Activated naive CD4-positive, alpha-beta T cell treated with anti-CD3 and anti-CD28 coated beads, Interleukin-2, amount 10 ng/mL, durations not matched to agents 7 days and 5 days (primary cell): ENCODE measurements around the gene SIN3B.
"Not testable (repeated sequence)": the region's sequence is repeated elsewhere in the genome, so short reads cannot be mapped to it uniquely, and the experiment has no call there.

ENCODE experiments used
- CTCF ChIA-PET: fragments of 350-600 bp; sonication (Branson Sonifier 250); formaldehyde crosslinking; loops from one replicate; lab custom pipeline; 2021; ENCODE audit warnings: antibody characterized with exemption; lab: Charles Lee
- DNase-seq: peaks from one replicate; pipeline ENCODE4 v3.0.0-alpha.2; 2020
- H3K27ac Mint-ChIP-seq: one replicate; pipeline ENCODE4 v1.8.0; 2021; ENCODE audit warnings: mild to moderate bottlenecking, moderate library complexity, mixed read lengths
- H3K27me3 Mint-ChIP-seq: one replicate; pipeline ENCODE4 v1.8.0; 2021; ENCODE audit warnings: mild to moderate bottlenecking, mixed read lengths
- H3K36me3 Mint-ChIP-seq: one replicate; pipeline ENCODE4 v1.8.0; 2021; ENCODE audit warnings: mixed read lengths
- H3K4me1 Mint-ChIP-seq: one replicate; pipeline ENCODE4 v1.8.0; 2021; ENCODE audit warnings: mixed read lengths
- H3K4me3 Mint-ChIP-seq: one replicate; pipeline ENCODE4 v1.8.0; 2021; ENCODE audit warnings: mild to moderate bottlenecking, moderate library complexity, mixed read lengths
- H3K9me3 Mint-ChIP-seq: one replicate; pipeline ENCODE4 v1.8.0; 2021; ENCODE audit warnings: mixed read lengths

The SIN3B gene

GRCh38 chr19:16829010-16829821 is at the start of gene SIN3B:
Gene SIN3B (plus strand): TSS chr19:16829398. CDS start chr19:16829421, 23 bp downstream.
- peak within 1 kb of the TSS; percentile 83 for H3K27ac Mint-ChIP-seq
- CTCF ChIA-PET: no interaction called here
- peaks cover 15% of the 10 kb centered on the region for H3K36me3 Mint-ChIP-seq
- peaks cover 36% of the 10 kb centered on the region for H3K4me1 Mint-ChIP-seq
- peaks cover 31% of the 10 kb centered on the region for H3K27me3 Mint-ChIP-seq
- no peaks in the 10 kb centered on the region for H3K9me3 Mint-ChIP-seq
- peak within 1 kb of the TSS; percentile 87 for H3K4me3 Mint-ChIP-seq
- DNase-seq: peak; percentile 87

- no peaks in the 10 kb centered on the region for H3K4me1 Mint-ChIP-seq
- H3K27ac Mint-ChIP-seq: no peak overlapping the region
- no peak overlapping the region for H3K4me3 Mint-ChIP-seq
- H3K36me3 Mint-ChIP-seq: no peaks in the 10 kb centered on the region
- peaks cover 29% of the 10 kb centered on the region for H3K27me3 Mint-ChIP-seq
- CTCF ChIA-PET: interaction anchor here (0.6 to 1.5 kb wide), 9 partner anchors 9 to 504 kb away, joined by 3 to 7 read pairs (median 4); no protein-coding TSS in a partner anchor
- H3K9me3 Mint-ChIP-seq: no peaks in the 10 kb centered on the region
- no peak for DNase-seq
These were observed 49.5 kb upstream of the SIN3B start for GRCh38 chr19:16779539-16780163.

GRCh38 chr19:16782719-16783118 is 46.5 kb upstream of the SIN3B start:
- peaks cover 25% of the 10 kb centered on the region for H3K27me3 Mint-ChIP-seq
- CTCF ChIA-PET: no interaction called here
- H3K9me3 Mint-ChIP-seq: no peaks in the 10 kb centered on the region
- H3K27ac Mint-ChIP-seq: no peak overlapping the region
- no peaks in the 10 kb centered on the region for H3K4me1 Mint-ChIP-seq
- H3K36me3 Mint-ChIP-seq: no peaks in the 10 kb centered on the region
- no peak for DNase-seq
- no peak overlapping the region for H3K4me3 Mint-ChIP-seq

- Mint-ChIP-seq H3K36me3 (peaks cover 3% of the 10 kb centered on the region), H3K9me3 (peaks cover 19% of the 10 kb centered on the region), H3K4me1 (no peaks in the 10 kb centered on the region), H3K27me3 (no peaks in the 10 kb centered on the region), H3K27ac (no peak overlapping the region), H3K4me3 (no peak overlapping the region)
- no peak for DNase-seq
- CTCF ChIA-PET: no interaction called here
These were observed 40.7 kb upstream of the SIN3B start for GRCh38 chr19:16788479-16788878.

- H3K27me3 Mint-ChIP-seq: no peaks in the 10 kb centered on the region
- H3K9me3 Mint-ChIP-seq: peaks cover 19% of the 10 kb centered on the region
- CTCF ChIA-PET: no interaction called here
- peaks cover 3% of the 10 kb centered on the region for H3K36me3 Mint-ChIP-seq
- no peak overlapping the region for H3K4me3 Mint-ChIP-seq
- H3K27ac Mint-ChIP-seq: peak overlapping the region; percentile 33
- no peak for DNase-seq
- H3K4me1 Mint-ChIP-seq: no peaks in the 10 kb centered on the region
These were observed 40.0 kb upstream of the SIN3B start for GRCh38 chr19:16789238-16789637.

- Mint-ChIP-seq H3K4me1 (no peaks in the 10 kb centered on the region), H3K9me3 (peaks cover 19% of the 10 kb centered on the region), H3K27me3 (no peaks in the 10 kb centered on the region), H3K4me3 (no peak overlapping the region), H3K27ac (no peak overlapping the region), H3K36me3 (peaks cover 3% of the 10 kb centered on the region)
- CTCF ChIA-PET: no interaction called here
- DNase-seq: no peak
These were observed 39.1 kb upstream of the SIN3B start for GRCh38 chr19:16790051-16790450.

- no peak for DNase-seq
- Mint-ChIP-seq H3K9me3 (peaks cover 24% of the 10 kb centered on the region), H3K4me3 (no peak overlapping the region), H3K36me3 (peaks cover 3% of the 10 kb centered on the region), H3K4me1 (no peaks in the 10 kb centered on the region), H3K27me3 (no peaks in the 10 kb centered on the region), H3K27ac (no peak overlapping the region)
- CTCF ChIA-PET: no interaction called here
These were observed 37.3 kb upstream of the SIN3B start for GRCh38 chr19:16791942-16792341.

GRCh38 chr19:16794456-16795441 is 34.4 kb upstream of the SIN3B start:
- Mint-ChIP-seq H3K36me3 (no peaks in the 10 kb centered on the region), H3K9me3 (peaks cover 15% of the 10 kb centered on the region), H3K27ac (no peak overlapping the region), H3K4me3 (no peak overlapping the region), H3K4me1 (no peaks in the 10 kb centered on the region), H3K27me3 (no peaks in the 10 kb centered on the region)
- CTCF ChIA-PET: interaction anchor here (1.5 kb wide), 1 partner anchor 15 kb away, joined by 3 read pairs; no protein-coding TSS in a partner anchor
- DNase-seq: no peak

GRCh38 chr19:16795731-16796130 is 33.5 kb upstream of the SIN3B start:
- Mint-ChIP-seq H3K9me3 (peaks cover 11% of the 10 kb centered on the region), H3K36me3 (no peaks in the 10 kb centered on the region), H3K27me3 (no peaks in the 10 kb centered on the region), H3K27ac (no peak overlapping the region), H3K4me1 (no peaks in the 10 kb centered on the region), H3K4me3 (no peak overlapping the region)
- DNase-seq: no peak
- CTCF ChIA-PET: interaction anchor here (1.5 kb wide), 1 partner anchor 16 kb away, joined by 3 read pairs; no protein-coding TSS in a partner anchor

GRCh38 chr19:16797876-16798275 is 31.3 kb upstream of the SIN3B start:
- Mint-ChIP-seq H3K27me3 (no peaks in the 10 kb centered on the region), H3K4me3 (no peak overlapping the region), H3K4me1 (no peaks in the 10 kb centered on the region), H3K36me3 (no peaks in the 10 kb centered on the region), H3K9me3 (peaks cover 5% of the 10 kb centered on the region), H3K27ac (no peak overlapping the region)
- DNase-seq: no peak
- CTCF ChIA-PET: no interaction called here

- H3K27me3 Mint-ChIP-seq, CTCF ChIA-PET, H3K36me3 Mint-ChIP-seq, H3K9me3 Mint-ChIP-seq, DNase-seq, H3K4me1 Mint-ChIP-seq, H3K4me3 Mint-ChIP-seq, H3K27ac Mint-ChIP-seq: not testable (repeated sequence)
These were observed 30.9 kb upstream of the SIN3B start for GRCh38 chr19:16798326-16798725.

GRCh38 chr19:16799740-16800139 is 29.5 kb upstream of the SIN3B start:
- H3K27ac Mint-ChIP-seq: no peak overlapping the region
- no peaks in the 10 kb centered on the region for H3K36me3 Mint-ChIP-seq
- no peak for DNase-seq

GRCh38 chr19:16801600-16802013 is 27.6 kb upstream of the SIN3B start:
- H3K4me3 Mint-ChIP-seq: no peak overlapping the region
- no peaks in the 10 kb centered on the region for H3K36me3 Mint-ChIP-seq
- CTCF ChIA-PET: no interaction called here

More at GRCh38 chr19:16799740-16800139, 29.5 kb upstream of the SIN3B start:
- H3K4me3 Mint-ChIP-seq: no peak overlapping the region
- CTCF ChIA-PET: no interaction called here
- H3K27me3 Mint-ChIP-seq: no peaks in the 10 kb centered on the region
- H3K9me3 Mint-ChIP-seq: peaks cover 5% of the 10 kb centered on the region
- no peaks in the 10 kb centered on the region for H3K4me1 Mint-ChIP-seq

GRCh38 chr19:16804176-16804575 is 25.0 kb upstream of the SIN3B start:
- H3K27ac Mint-ChIP-seq: no peak overlapping the region
- H3K9me3 Mint-ChIP-seq: no peaks in the 10 kb centered on the region
- H3K36me3 Mint-ChIP-seq: no peaks in the 10 kb centered on the region
- H3K4me3 Mint-ChIP-seq: no peak overlapping the region
- no peaks in the 10 kb centered on the region for H3K4me1 Mint-ChIP-seq
- peaks cover 4% of the 10 kb centered on the region for H3K27me3 Mint-ChIP-seq
- CTCF ChIA-PET: no interaction called here
- no peak for DNase-seq

More at GRCh38 chr19:16801600-16802013, 27.6 kb upstream of the SIN3B start:
- no peak for DNase-seq
- peaks cover 4% of the 10 kb centered on the region for H3K27me3 Mint-ChIP-seq
- no peaks in the 10 kb centered on the region for H3K4me1 Mint-ChIP-seq
- no peaks in the 10 kb centered on the region for H3K9me3 Mint-ChIP-seq
- no peak overlapping the region for H3K27ac Mint-ChIP-seq
